ENCODE measurements around the gene TENT5A. TPM values are rescaled to one million over a fixed set of nuclear protein-coding genes. Genes with fewer than 3 reads are reported as not detected.

Gene TENT5A
- total RNA-seq (10 to 100 TPM; 15.2 to 23.2 TPM), polyA plus RNA-seq (ENCODE audit: insufficient read length in 6 of 6) (10 to 100 TPM in 2 of 6 donors, 1 to 10 TPM in 4; 7.2 to 11.9 (median 8.9) TPM)
- long read RNA-seq, donor 1, full-length matches to known transcripts: 3 of 3 reads
- long read RNA-seq, donor 1, partial matches to known transcripts: 0 of 3 reads
- long read RNA-seq, donor 1, other reads (novel, unspliced or antisense): 0 of 3 reads
- long read RNA-seq, donor 2, full-length matches to known transcripts: 1 of 8 reads
- long read RNA-seq, donor 2, partial matches to known transcripts: 7 of 8 reads
- long read RNA-seq, donor 2, other reads (novel, unspliced or antisense): 0 of 8 reads
- long read RNA-seq, donor 3: 0 reads
- long read RNA-seq, donor 4, full-length matches to known transcripts: 35 of 41 reads
- long read RNA-seq, donor 4, partial matches to known transcripts: 6 of 41 reads
- long read RNA-seq, donor 4, other reads (novel, unspliced or antisense): 0 of 41 reads
- long read RNA-seq, donor 5, full-length matches to known transcripts: 3 of 3 reads
- long read RNA-seq, donor 5, partial matches to known transcripts: 0 of 3 reads
- long read RNA-seq, donor 5, other reads (novel, unspliced or antisense): 0 of 3 reads
- long read RNA-seq, donor 6, full-length matches to known transcripts: 3 of 3 reads
- long read RNA-seq, donor 6, partial matches to known transcripts: 0 of 3 reads
- long read RNA-seq, donor 6, other reads (novel, unspliced or antisense): 0 of 3 reads
- long read RNA-seq, donor 7, full-length matches to known transcripts: 3 of 3 reads
- long read RNA-seq, donor 7, partial matches to known transcripts: 0 of 3 reads
- long read RNA-seq, donor 7, other reads (novel, unspliced or antisense): 0 of 3 reads
- long read RNA-seq, donor 8, full-length matches to known transcripts: 2 of 2 reads
- long read RNA-seq, donor 8, partial matches to known transcripts: 0 of 2 reads
- long read RNA-seq, donor 8, other reads (novel, unspliced or antisense): 0 of 2 reads
- long read RNA-seq, donor 9: 0 reads
- long read RNA-seq, donor 10, full-length matches to known transcripts: 31 of 32 reads
- long read RNA-seq, donor 10, partial matches to known transcripts: 0 of 32 reads
- long read RNA-seq, donor 10, other reads (novel, unspliced or antisense): 1 of 32 reads
- long read RNA-seq, donor 11, full-length matches to known transcripts: 4 of 12 reads
- long read RNA-seq, donor 11, partial matches to known transcripts: 8 of 12 reads
- long read RNA-seq, donor 11, other reads (novel, unspliced or antisense): 0 of 12 reads
- long read RNA-seq, donor 12, full-length matches to known transcripts: 4 of 4 reads
- long read RNA-seq, donor 12, partial matches to known transcripts: 0 of 4 reads
- long read RNA-seq, donor 12, other reads (novel, unspliced or antisense): 0 of 4 reads

GRCh38 chr6:81752084-81752920, at the start of gene TENT5A:
TSS of gene TENT5A (minus strand) at chr6:81752681. CDS start at chr6:81752141, 540 bp downstream.
- Histone ChIP-seq H3K27ac (peak within 1 kb of the TSS; percentile 98 to 99), H3K36me3 (no peaks in the 10 kb centered on the region), H3K9me3 (no peaks in the 10 kb centered on the region), H3K27me3 (peaks cover 0 to 22% of the 10 kb centered on the region in 2 donors), H3K4me1 (peaks cover 3 to 49% of the 10 kb centered on the region in 2 donors), H3K4me3 (peak within 1 kb of the TSS; percentile 62 to 70)
- peak; percentile 88 for ATAC-seq
- intact Hi-C loops (cut with DNase I): no loop called here
- peak; percentile 86 to 98 (median 95) for DNase-seq
- peak in 1 of 2 donors; percentile 8 for TF ChIP-seq CTCF (IDR thresholded peaks at IDR 0.05)

- Histone ChIP-seq H3K27me3 (no peaks in the 10 kb centered on the region), H3K9me3 (no peaks in the 10 kb centered on the region), H3K36me3 (no peaks in the 10 kb centered on the region), H3K4me3 (no peak overlapping the region), H3K27ac (no peak overlapping the region), H3K4me1 (no peaks in the 10 kb centered on the region)
- TF ChIP-seq CTCF (IDR thresholded peaks at IDR 0.05): no peak
- DNase-seq: no peak
- ATAC-seq: no peak
- intact Hi-C loops (cut with DNase I): no loop called here
Measured at GRCh38 chr6:81801489-81801888, 49.0 kb upstream of the TENT5A start.

GRCh38 chr6:81800666-81801065, 48.2 kb upstream of the TENT5A start:
- no peak for TF ChIP-seq CTCF (IDR thresholded peaks at IDR 0.05)
- intact Hi-C loops (cut with DNase I): no loop called here
- H3K27me3 ChIP-seq: no peaks in the 10 kb centered on the region
- H3K4me1 ChIP-seq: no peaks in the 10 kb centered on the region
- H3K27ac ChIP-seq: no peak overlapping the region
- no peaks in the 10 kb centered on the region for H3K36me3 ChIP-seq
- no peak overlapping the region for H3K4me3 ChIP-seq
- peaks cover 0 to 6% of the 10 kb centered on the region in 2 donors for H3K9me3 ChIP-seq
- ATAC-seq (no peak), DNase-seq (no peak)

GRCh38 chr6:81799323-81799722, 46.8 kb upstream of the TENT5A start:
- Histone ChIP-seq H3K27ac (no peak overlapping the region), H3K4me3 (no peak overlapping the region), H3K36me3 (no peaks in the 10 kb centered on the region), H3K9me3 (peaks cover 0 to 6% of the 10 kb centered on the region in 2 donors), H3K27me3 (no peaks in the 10 kb centered on the region), H3K4me1 (no peaks in the 10 kb centered on the region)
- ATAC-seq: no peak
- TF ChIP-seq CTCF (IDR thresholded peaks at IDR 0.05): no peak
- intact Hi-C loops (cut with DNase I): no loop called here
- no peak for DNase-seq

Data from left lung (tissue), 14 donors.